Keratinocyte (primary cell): ENCODE results near the gene BARD1. TPM values are rescaled to one million over a fixed set of nuclear protein-coding genes. Genes with fewer than 3 reads are reported as not detected.
"Not testable (repeated sequence)": the region's sequence is repeated elsewhere in the genome, so short reads cannot be mapped to it uniquely, and the experiment has no call there.

Source experiments
- DNase-seq: peaks from one replicate; pipeline ENCODE4 v3.0.0-alpha.2; 2011; ENCODE audit warnings: low read depth, missing footprints, low spot score
- FAIRE-seq: peaks from 2 replicates; lab custom pipeline; 2011; peaks lifted over from hg19 to GRCh38; lab: Jason Lieb, UNC
- H2AFZ ChIP-seq: 2 replicates; pipeline ENCODE4 v1.6.0; 2012; ENCODE audit warnings: low read length, control low read depth, inconsistent platforms; ENCODE audit not compliant: control insufficient read depth
- H3K27ac ChIP-seq: 2 replicates; pipeline ENCODE4 v1.5.1; 2011; ENCODE audit warnings: low read length; ENCODE audit not compliant: control insufficient read depth, insufficient read depth
- H3K27me3 ChIP-seq: 3 replicates; pipeline ENCODE4 v1.6.0; 2011; ENCODE audit warnings: low read length; ENCODE audit not compliant: control insufficient read depth, insufficient read depth; ENCODE audit errors: extremely low read depth
- H3K36me3 ChIP-seq, 2 experiments: 2 replicates in 1 of 2; 3 replicates in 1 of 2; pipeline ENCODE4 v1.5.1; 2011; ENCODE audit warnings: low read length in 2 of 2, mild to moderate bottlenecking in 1 of 2; ENCODE audit not compliant: control insufficient read depth in 2 of 2, insufficient read depth in 2 of 2; ENCODE audit errors: extremely low read depth in 1 of 2
- H3K4me1 ChIP-seq: 3 replicates; pipeline ENCODE4 v1.5.1; 2011; ENCODE audit warnings: low read length; ENCODE audit not compliant: control insufficient read depth, insufficient read depth; ENCODE audit errors: extremely low read depth
- H3K4me2 ChIP-seq: 3 replicates; pipeline ENCODE4 v1.6.0; 2011; ENCODE audit warnings: low read depth, low read length; ENCODE audit not compliant: control insufficient read depth, insufficient read depth; ENCODE audit errors: extremely low read depth
- H3K4me3 ChIP-seq, 3 experiments: fragments of 200-600 bp in 1 of 3; sonication (generic) in 1 of 3; 2 replicates in 2 of 3; 3 replicates in 1 of 3; pipeline ENCODE4 v1.5.1; 2011 to 2016; ENCODE audit warnings: low read length in 3 of 3, mild to moderate bottlenecking in 3 of 3, control low read depth in 2 of 3, inconsistent platforms in 1 of 3, low read depth in 1 of 3, mixed read lengths in 1 of 3, mixed run types in 1 of 3, moderate library complexity in 1 of 3; ENCODE audit not compliant: control insufficient read depth in 2 of 3, insufficient read depth in 2 of 3; ENCODE audit errors: extremely low read depth in 1 of 3
- H3K79me2 ChIP-seq: 2 replicates; pipeline ENCODE4 v1.6.0; 2012; ENCODE audit warnings: low read length; ENCODE audit not compliant: control insufficient read depth, insufficient read depth
- H3K9ac ChIP-seq: 3 replicates; pipeline ENCODE4 v1.6.0; 2011; ENCODE audit warnings: low read length; ENCODE audit not compliant: control insufficient read depth, insufficient read depth; ENCODE audit errors: extremely low read depth
- H3K9me1 ChIP-seq: 3 replicates; pipeline ENCODE4 v1.6.0; 2011; ENCODE audit warnings: low read length; ENCODE audit not compliant: control insufficient read depth, insufficient read depth; ENCODE audit errors: extremely low read depth
- H3K9me3 ChIP-seq: 2 replicates; pipeline ENCODE4 v1.5.1; 2012; ENCODE audit warnings: low read depth, low read length; ENCODE audit not compliant: control insufficient read depth
- H4K20me1 ChIP-seq: 3 replicates; pipeline ENCODE4 v1.6.0; 2011; ENCODE audit warnings: low read length; ENCODE audit not compliant: control insufficient read depth, insufficient read depth; ENCODE audit errors: extremely low read depth
- EZH2 ChIP-seq: IDR thresholded peaks from one replicate; pipeline ENCODE4 v1.6.1; 2012; ENCODE audit warnings: inconsistent platforms, mild to moderate bottlenecking, low read length, moderate library complexity
- dilution Hi-C: fragments of 300-500 bp; cut with MboI; formaldehyde crosslinking; loops from one replicate; pipeline ENCODE4 v1.7.0; 2020; ENCODE audit warnings: low sequenced_read_pairs; ENCODE audit not compliant: extremely low pct_ligation_motif_present
- polyA plus RNA-seq, 5 experiments: library from polyadenylated mRNA; depleted of rRNA in 3 of 5; stranded (reverse) in 3 of 5; stranded (forward) in 1 of 5; unstranded in 1 of 5; fragments of >200 nt; gene quantifications; 1 replicate in 1 of 5; 2 replicates in 3 of 5; 3 replicates in 1 of 5; pipeline versions ENCODE4 v1.2.1 to v1.2.3, GENCODE V29; 2011 to 2012; ENCODE audit warnings: missing spikeins in 2 of 5, low read depth in 1 of 5, low replicate concordance in 1 of 5
- TF ChIP-seq, protein P1 (sequence below), 3 experiments: IDR thresholded peaks in 1 of 3; conservative IDR thresholded peaks in 1 of 3; optimal IDR thresholded peaks in 1 of 3; 2 replicates in 2 of 3; 3 replicates in 1 of 3; pipeline versions ENCODE3 to v1.5.1; 2011; ENCODE audit warnings: low read length in 3 of 3, mild to moderate bottlenecking in 3 of 3, moderate library complexity in 2 of 3, control low read depth in 1 of 3, inconsistent platforms in 1 of 3; ENCODE audit not compliant: insufficient read depth in 2 of 3; ENCODE audit errors: extremely low read depth in 1 of 3

BARD1 gene
- polyA plus RNA-seq, 1 donor (not counting 4 experiments of a cell fraction or from before 2014, with no cell fraction given), result 4.6 TPM

DNA sequence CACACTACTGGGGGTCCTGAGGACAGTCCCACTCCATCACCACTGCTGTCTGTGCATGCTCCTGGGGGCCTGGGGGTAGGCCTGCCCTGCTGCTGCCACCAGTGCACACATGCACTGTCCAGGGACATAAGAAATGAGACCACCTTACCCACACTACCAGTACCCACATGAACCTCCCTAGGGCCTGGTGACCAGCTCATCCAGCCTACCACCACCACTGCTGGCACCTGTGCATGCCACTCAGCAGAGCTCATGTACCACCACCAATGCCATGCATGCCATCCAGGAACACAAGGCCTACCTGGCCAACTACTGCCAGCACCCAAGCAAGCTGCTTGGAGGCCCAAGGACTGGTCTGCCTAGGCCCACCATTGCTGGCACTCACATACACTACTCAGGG, 112.8 kb downstream of the BARD1 start:
- TF ChIP-seq, protein P1, sequence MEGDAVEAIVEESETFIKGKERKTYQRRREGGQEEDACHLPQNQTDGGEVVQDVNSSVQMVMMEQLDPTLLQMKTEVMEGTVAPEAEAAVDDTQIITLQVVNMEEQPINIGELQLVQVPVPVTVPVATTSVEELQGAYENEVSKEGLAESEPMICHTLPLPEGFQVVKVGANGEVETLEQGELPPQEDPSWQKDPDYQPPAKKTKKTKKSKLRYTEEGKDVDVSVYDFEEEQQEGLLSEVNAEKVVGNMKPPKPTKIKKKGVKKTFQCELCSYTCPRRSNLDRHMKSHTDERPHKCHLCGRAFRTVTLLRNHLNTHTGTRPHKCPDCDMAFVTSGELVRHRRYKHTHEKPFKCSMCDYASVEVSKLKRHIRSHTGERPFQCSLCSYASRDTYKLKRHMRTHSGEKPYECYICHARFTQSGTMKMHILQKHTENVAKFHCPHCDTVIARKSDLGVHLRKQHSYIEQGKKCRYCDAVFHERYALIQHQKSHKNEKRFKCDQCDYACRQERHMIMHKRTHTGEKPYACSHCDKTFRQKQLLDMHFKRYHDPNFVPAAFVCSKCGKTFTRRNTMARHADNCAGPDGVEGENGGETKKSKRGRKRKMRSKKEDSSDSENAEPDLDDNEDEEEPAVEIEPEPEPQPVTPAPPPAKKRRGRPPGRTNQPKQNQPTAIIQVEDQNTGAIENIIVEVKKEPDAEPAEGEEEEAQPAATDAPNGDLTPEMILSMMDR (optimal IDR thresholded peaks at IDR 0.05 in 1 of 3, IDR thresholded peaks at IDR 0.05 in 1 of 3, conservative IDR thresholded peaks at IDR 0.05 in 1 of 3; ENCODE audit: extremely low read depth in 1 of 3, insufficient read depth in 2 of 3, low read length in 3 of 3), result no peak
- no peak for TF ChIP-seq EZH2
- H3K9me3 ChIP-seq, result no peaks in the 10 kb centered on the region
- peaks cover 10% of the 10 kb centered on the region for H3K4me1 ChIP-seq
- no peak overlapping the region for H3K4me3 ChIP-seq
- H3K9me1 ChIP-seq, result no peaks in the 10 kb centered on the region
- no peak for FAIRE-seq
- dilution Hi-C loops, result no loop called here
- no peak overlapping the region for H2AFZ ChIP-seq
- H3K27me3 ChIP-seq, result no peaks in the 10 kb centered on the region
- no peak overlapping the region for H3K4me2 ChIP-seq
- no peak overlapping the region for H3K9ac ChIP-seq
- no peaks in the 10 kb centered on the region for H3K36me3 ChIP-seq
- no peaks in the 10 kb centered on the region for H4K20me1 ChIP-seq
- no peak for DNase-seq
- no peak overlapping the region for H3K27ac ChIP-seq
- no peaks in the 10 kb centered on the region for H3K79me2 ChIP-seq

DNA sequence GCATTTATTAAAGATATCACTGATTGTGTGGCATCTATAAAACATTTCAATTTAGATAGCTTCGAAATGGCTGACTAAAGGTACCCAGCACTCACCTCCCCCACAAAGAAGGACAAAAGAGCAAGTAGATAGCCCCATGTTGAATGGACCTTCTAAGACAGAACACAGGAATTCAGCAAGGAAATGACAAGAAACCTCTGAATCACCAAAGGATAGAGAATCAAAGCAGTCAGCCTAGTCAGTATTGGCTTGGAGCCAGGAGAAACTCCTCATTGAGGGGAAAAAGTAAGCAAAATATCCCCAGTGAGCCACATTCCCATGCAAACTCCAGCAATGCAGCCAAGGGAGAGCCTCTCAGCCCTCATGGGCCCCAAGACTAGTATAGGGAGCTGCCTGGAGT, 113.7 kb downstream of the BARD1 start:
- Histone ChIP-seq H3K27ac (no peak overlapping the region), H3K9me1 (no peaks in the 10 kb centered on the region), H2AFZ (no peak overlapping the region), H3K4me2 (no peak overlapping the region), H3K79me2 (no peaks in the 10 kb centered on the region), H3K27me3 (no peaks in the 10 kb centered on the region), H3K9ac (no peak overlapping the region), H3K36me3 (no peaks in the 10 kb centered on the region), H3K4me3 (no peak overlapping the region), H3K4me1 (peaks cover 10% of the 10 kb centered on the region), H3K9me3 (no peaks in the 10 kb centered on the region), H4K20me1 (no peaks in the 10 kb centered on the region)
- TF ChIP-seq EZH2, result no peak
- TF ChIP-seq, protein P1 (optimal IDR thresholded peaks at IDR 0.05 in 1 of 3, IDR thresholded peaks at IDR 0.05 in 1 of 3, conservative IDR thresholded peaks at IDR 0.05 in 1 of 3; ENCODE audit: extremely low read depth in 1 of 3, insufficient read depth in 2 of 3, low read length in 3 of 3), result no peak
- dilution Hi-C loops, result no loop called here
- FAIRE-seq (no peak), DNase-seq (no peak)

DNA sequence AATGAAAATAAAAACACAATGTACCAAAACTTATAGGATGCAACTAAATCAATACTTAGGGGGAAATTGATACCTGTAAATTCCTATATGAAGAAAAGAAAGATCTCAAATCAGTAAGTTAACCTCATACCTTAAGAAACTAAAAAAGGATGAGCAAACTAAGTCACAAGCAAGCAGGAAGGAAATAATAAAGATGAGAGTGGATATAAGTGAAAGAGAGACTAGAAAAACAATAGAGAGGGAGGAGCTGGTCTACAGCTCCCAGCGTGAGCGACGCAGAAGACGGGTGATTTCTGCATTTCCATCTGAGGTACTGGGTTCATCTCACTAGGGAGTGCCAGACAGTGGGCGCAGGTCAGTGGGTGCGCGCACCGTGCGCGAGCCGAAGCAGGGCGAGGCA, 125.9 kb downstream of the BARD1 start:
- H3K9me3 ChIP-seq, H3K27me3 ChIP-seq, H3K36me3 ChIP-seq, DNase-seq, FAIRE-seq, dilution Hi-C loops, H3K9me1 ChIP-seq, H4K20me1 ChIP-seq, H3K4me1 ChIP-seq, H3K79me2 ChIP-seq: not testable (repeated sequence)
- Histone ChIP-seq H2AFZ (peak overlapping the region; percentile 52), H3K9ac (peak overlapping the region; percentile 22), H3K27ac (peak overlapping the region; percentile 25), H3K4me2 (peak overlapping the region; percentile 20), H3K4me3 (peak overlapping the region in 1 of 3 experiments; percentile 31)
